HG03159 (cell line): ENCODE data around the gene DNAJC18.
"Not testable (repeated sequence)": the region's sequence is repeated elsewhere in the genome, so short reads cannot be mapped to it uniquely, and the experiment has no call there.

ENCODE experiments used
- ATAC-seq: cut with Tn5 transposase; IDR thresholded peaks from one replicate; pipeline ENCODE4 v1.9.1; 2021; ENCODE audit warnings: mild to moderate bottlenecking, moderate library complexity; ENCODE audit not compliant: unreplicated experiment

Gene DNAJC18

GRCh38 chr5:139461698-139462097 lies 22.4 kb upstream of the DNAJC18 start:
- ATAC-seq: no peak

GRCh38 chr5:139461176-139461575 lies 21.9 kb upstream of the DNAJC18 start:
- ATAC-seq: no peak

GRCh38 chr5:139460455-139460854 lies 21.1 kb upstream of the DNAJC18 start:
- no peak for ATAC-seq

- no peak for ATAC-seq
Measured at GRCh38 chr5:139459451-139459934, 20.2 kb upstream of the DNAJC18 start.

GRCh38 chr5:139458580-139459407 lies 19.5 kb upstream of the DNAJC18 start:
- peak; percentile 75 for ATAC-seq

GRCh38 chr5:139457653-139458306 lies 18.5 kb upstream of the DNAJC18 start:
- ATAC-seq: no peak

GRCh38 chr5:139457241-139457640 lies 17.9 kb upstream of the DNAJC18 start:
- no peak for ATAC-seq

GRCh38 chr5:139456776-139457175 lies 17.5 kb upstream of the DNAJC18 start:
- no peak for ATAC-seq

GRCh38 chr5:139454568-139455290 lies 15.4 kb upstream of the DNAJC18 start:
- no peak for ATAC-seq

GRCh38 chr5:139453683-139454567 lies 14.6 kb upstream of the DNAJC18 start:
- no peak for ATAC-seq

GRCh38 chr5:139451878-139452660 lies 12.7 kb upstream of the DNAJC18 start:
- ATAC-seq: no peak

- no peak for ATAC-seq
Measured at GRCh38 chr5:139451176-139451575, 11.9 kb upstream of the DNAJC18 start.

- no peak for ATAC-seq
Measured at GRCh38 chr5:139446956-139447779, 7.8 kb upstream of the DNAJC18 start.

- ATAC-seq: no peak
Measured at GRCh38 chr5:139445325-139446170, 6.2 kb upstream of the DNAJC18 start.

- ATAC-seq: no peak
Measured at GRCh38 chr5:139443831-139444453, 4.6 kb upstream of the DNAJC18 start.

- not testable (repeated sequence) for ATAC-seq
Measured at GRCh38 chr5:139440416-139440815, 1.1 kb upstream of the DNAJC18 start.

GRCh38 chr5:139438707-139439012 lies 665 bp downstream of the DNAJC18 start:
- ATAC-seq: no peak

GRCh38 chr5:139435676-139436075 lies 3.6 kb downstream of the DNAJC18 start:
- no peak for ATAC-seq
